Psoas muscle (tissue), 8 donors: ENCODE data around the gene ZFYVE19. TPM values are rescaled to one million over a fixed set of nuclear protein-coding genes. Genes with fewer than 3 reads are reported as not detected.

ENCODE experiments used
- ATAC-seq, 4 donors: fragments of 200-7000 bp; cut with Tn5 transposase; one replicate each; pipeline ENCODE4 v1.9.1; 2020; ENCODE audit warnings: moderate library complexity in 3 of 4, mild to moderate bottlenecking in 2 of 4
- DNase-seq, 2 donors: peaks; one replicate each; pipeline ENCODE4 v3.0.0-alpha.2; 2020
- H3K27ac ChIP-seq: fragments of 200-600 bp; one replicate; pipeline ENCODE4 v1.8.0; 2022
- H3K27me3 ChIP-seq, 3 donors: fragments of 200-600 bp in 1 of 3; one replicate each; pipeline versions ENCODE4 v1.6.1 to v1.8.0; 2013 to 2022; ENCODE audit warnings: low read length in 2 of 3, mild to moderate bottlenecking in 2 of 3, moderate library complexity in 1 of 3; ENCODE audit not compliant: insufficient read depth in 3 of 3
- H3K36me3 ChIP-seq, 2 donors: fragments of 200-600 bp in 1 of 2; one replicate each; pipeline versions ENCODE4 v1.6.1 to v1.8.0; 2013 to 2022; ENCODE audit warnings: low read depth in 1 of 2, mild to moderate bottlenecking in 1 of 2, moderate library complexity in 1 of 2; ENCODE audit not compliant: insufficient read depth in 1 of 2
- H3K4me1 ChIP-seq: fragments of 200-600 bp; one replicate; pipeline ENCODE4 v1.8.0; 2022
- H3K4me3 ChIP-seq: fragments of 200-600 bp; one replicate; pipeline ENCODE4 v1.8.0; 2022; ENCODE audit warnings: mild to moderate bottlenecking
- H3K9me3 ChIP-seq: fragments of 200-600 bp; one replicate; pipeline ENCODE4 v1.8.0; 2022
- CTCF ChIP-seq: fragments of 200-600 bp; IDR thresholded peaks from one replicate; pipeline ENCODE4 v1.8.0; 2022; ENCODE audit warnings: antibody characterized with exemption
- WGBS, 3 donors: extraction: QIAGEN DNeasy Blood & Tissue Kit; methylation state at CpG; one replicate each; pipeline versions ENCODE4 v1.1.6 to v1.1.7; 2013; 5-methylcytosine and 5-hydroxymethylcytosine counted together
- intact Hi-C, 2 donors: fragments of 100-400 bp; cut with DNase I; formaldehyde crosslinking; loops; one replicate each; pipeline versions ENCODE4 v1.11.0 to v1.14.2; 2022
- polyA plus RNA-seq, 3 donors: library from polyadenylated mRNA; stranded (reverse); fragments of 200-250 nt; gene quantifications; one replicate each; pipeline ENCODE4 v1.2.3, GENCODE V29; 2013
- total RNA-seq, 4 donors: library from RNA; stranded (reverse); fragmentation: NEBNext Ultra II Directional in 2 of 4; extraction: Animal tissue kit (Norgen Biotek cat#: 25700) in 2 of 4; gene quantifications; one replicate each; pipeline versions ENCODE4 v1.2.1 to v1.2.4, GENCODE V29; 2021 to 2023
- donor health status: healthy with polysubstance abuse.
- donor health status: DM: no; HTN: no; CAD: no; lungs with moderate emphysema.
- donor health status: Bipolar disorder and iron deficiency.
- donor health status: healthy.
- donor health status: DM: yes; HTN: yes; CAD: no.
- donor health status: DM: no; HTN: no; CAD: no.
- donor health status: DM: no; HTN: no; CAD: no.
- donor health status: DM: yes; HTN: yes; CAD: no.

Gene ZFYVE19
- total and polyA plus RNA-seq, 7 donors: 9.1 to 31.5 (median 12.4) TPM

GRCh38 chr15:40830884-40831283 is 24.0 kb downstream of the ZFYVE19 start:
- H3K36me3 ChIP-seq: no peaks in the 10 kb centered on the region
- DNase-seq (peak in 1 of 2 donors; percentile 8), ATAC-seq (no peak)
- H3K9me3 ChIP-seq: no peaks in the 10 kb centered on the region
- no peak overlapping the region for H3K4me3 ChIP-seq
- intact Hi-C loops: no loop called here
- H3K27me3 ChIP-seq: peaks cover 0 to 1% (median 0%) of the 10 kb centered on the region in 3 donors
- 44 to 62% (median 57%) methylated on average over 2 of the region's 2 CpGs for WGBS, 3 donors
- no peaks in the 10 kb centered on the region for H3K4me1 ChIP-seq
- no peak for TF ChIP-seq CTCF
- no peak overlapping the region for H3K27ac ChIP-seq

DNA sequence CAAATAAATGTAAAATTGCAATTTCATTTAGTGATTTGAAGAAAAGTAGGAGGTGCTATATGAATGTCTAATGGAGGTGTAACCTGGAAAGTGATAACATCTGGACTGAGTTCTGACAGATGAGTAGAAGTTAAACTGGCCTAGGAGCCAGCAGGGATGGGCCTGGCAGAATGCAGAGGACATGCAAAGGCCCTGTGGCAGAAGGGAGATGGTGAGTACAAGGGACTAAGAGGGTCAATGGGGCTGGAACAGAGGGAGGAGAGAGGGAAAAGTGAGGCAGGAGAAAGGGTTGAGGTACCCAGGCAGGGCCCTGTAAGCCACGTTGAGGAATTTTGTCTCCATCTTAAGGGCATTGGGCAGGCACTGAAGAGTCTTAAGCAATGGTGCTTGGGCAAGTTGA is 25.0 kb downstream of the ZFYVE19 start:
- DNase-seq (peak in 1 of 2 donors; percentile 6), ATAC-seq (no peak)
- no peak overlapping the region for H3K27ac ChIP-seq
- intact Hi-C loops: no loop called here
- H3K4me3 ChIP-seq: no peak overlapping the region
- H3K36me3 ChIP-seq: no peaks in the 10 kb centered on the region
- peaks cover 0 to 1% (median 0%) of the 10 kb centered on the region in 3 donors for H3K27me3 ChIP-seq
- 65 to 87% (median 75%) methylated on average over 1 of the region's 1 CpG for WGBS, 3 donors
- H3K4me1 ChIP-seq: no peaks in the 10 kb centered on the region
- TF ChIP-seq CTCF: no peak
- no peaks in the 10 kb centered on the region for H3K9me3 ChIP-seq

DNA sequence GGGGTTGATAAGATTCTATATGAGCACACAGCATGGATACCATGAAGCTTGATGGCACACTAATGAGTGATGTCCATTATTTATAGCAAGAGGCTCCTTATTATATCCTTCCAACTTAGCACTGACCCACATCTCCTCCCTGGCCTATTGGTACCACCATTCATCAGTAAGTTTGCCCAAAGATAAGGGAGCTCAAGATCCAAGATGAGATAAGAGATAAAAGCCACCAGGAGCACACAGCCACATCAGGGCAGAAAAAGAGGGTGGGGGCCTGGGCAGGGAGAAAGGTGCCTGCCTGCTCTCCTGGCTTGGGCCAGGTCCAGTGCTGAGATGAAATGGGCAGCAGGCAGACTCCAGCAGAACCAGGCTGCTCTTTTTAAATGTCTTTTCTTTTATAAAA is 26.0 kb downstream of the ZFYVE19 start:
- intact Hi-C loops: no loop called here
- no peak for TF ChIP-seq CTCF
- no peak overlapping the region for H3K4me3 ChIP-seq
- no peaks in the 10 kb centered on the region for H3K36me3 ChIP-seq
- H3K9me3 ChIP-seq: no peaks in the 10 kb centered on the region
- peaks cover 0 to 1% (median 0%) of the 10 kb centered on the region in 3 donors for H3K27me3 ChIP-seq
- ATAC-seq (no peak), DNase-seq (peak in 1 of 2 donors; percentile 13)
- no peaks in the 10 kb centered on the region for H3K4me1 ChIP-seq
- no peak overlapping the region for H3K27ac ChIP-seq

DNA sequence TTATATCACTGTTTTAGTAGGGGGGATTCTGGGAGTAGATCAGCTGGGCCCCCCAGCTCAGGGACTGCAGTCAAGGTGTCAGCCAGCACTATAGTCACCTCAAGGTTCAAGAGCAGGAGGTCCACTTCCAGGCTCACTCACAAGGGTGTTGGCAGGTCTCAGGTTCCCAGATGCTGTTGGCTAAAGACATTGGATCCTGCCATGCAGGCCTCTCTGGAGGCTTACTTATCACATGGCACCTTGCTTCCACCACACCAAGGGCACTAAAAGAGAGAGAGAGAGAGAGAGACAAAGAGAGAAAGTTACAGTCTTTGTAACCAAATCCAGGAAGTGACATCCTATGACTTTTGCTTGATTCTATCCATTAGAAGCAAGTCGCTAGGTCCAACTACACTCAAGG is 29.1 kb downstream of the ZFYVE19 start:
- peak in 1 of 4 donors; percentile 30 for ATAC-seq
- WGBS, 3 donors: 92 to 97% (median 96%) methylated on average over 1 of the region's 1 CpG
- intact Hi-C loops: no loop called here

More for the DNA sequence above, 29.1 kb downstream of the ZFYVE19 start:
- Histone ChIP-seq H3K4me1 (no peaks in the 10 kb centered on the region), H3K27ac (no peak overlapping the region), H3K4me3 (no peak overlapping the region), H3K9me3 (no peaks in the 10 kb centered on the region), H3K27me3 (no peaks in the 10 kb centered on the region), H3K36me3 (no peaks in the 10 kb centered on the region)
- DNase-seq: peak in 1 of 2 donors; percentile 6
- TF ChIP-seq CTCF: no peak
